WTC11 (cell line): ENCODE measurements around the gene KDM4C.

Source experiments
- CTCF ChIP-seq: fragments of 200-600 bp; IDR thresholded peaks from 2 replicates; pipeline ENCODE4 v1.8.0; 2022; ENCODE audit warnings: antibody characterized with exemption
- E2F5 ChIP-seq: sonication (generic); formaldehyde crosslinking; IDR thresholded peaks from 2 replicates; pipeline ENCODE4 v1.8.1; 2022; ENCODE audit warnings: mild to moderate bottlenecking, moderate library complexity, missing genetic modification reagents
- ETV6 ChIP-seq: sonication (generic); formaldehyde crosslinking; IDR thresholded peaks from 2 replicates; pipeline ENCODE4 v1.8.1; 2022; ENCODE audit warnings: mild to moderate bottlenecking, missing genetic modification reagents
- FOXJ3 ChIP-seq: sonication (generic); formaldehyde crosslinking; IDR thresholded peaks from 2 replicates; pipeline ENCODE4 v1.9.0; 2021; ENCODE audit warnings: missing genetic modification reagents, mild to moderate bottlenecking, borderline replicate concordance
- IRF2 ChIP-seq: sonication (generic); formaldehyde crosslinking; IDR thresholded peaks from 2 replicates; pipeline ENCODE4 v1.8.0; 2022; ENCODE audit warnings: low read depth, missing genetic modification reagents, borderline replicate concordance
- MXD4 ChIP-seq: fragments of 250-450 bp; sonication (Bioruptor Pico); IDR thresholded peaks from 2 replicates; pipeline ENCODE4 v1.8.0; 2021; ENCODE audit warnings: mild to moderate bottlenecking, moderate library complexity, borderline replicate concordance
- NFYB ChIP-seq: sonication (generic); formaldehyde crosslinking; conservative IDR thresholded peaks from 2 replicates; pipeline ENCODE4 v1.8.0; 2022; ENCODE audit warnings: low read depth, missing genetic modification reagents
- RELA ChIP-seq: sonication (generic); formaldehyde crosslinking; IDR thresholded peaks from 2 replicates; pipeline ENCODE4 v1.8.1; 2022; ENCODE audit warnings: missing genetic modification reagents, mild to moderate bottlenecking, borderline replicate concordance
- SMAD3 ChIP-seq: sonication (generic); formaldehyde crosslinking; IDR thresholded peaks from 2 replicates; pipeline ENCODE4 v1.8.0; 2022; ENCODE audit warnings: missing genetic modification reagents, mild to moderate bottlenecking, borderline replicate concordance
- SP1 ChIP-seq: sonication (generic); formaldehyde crosslinking; conservative IDR thresholded peaks from 2 replicates; pipeline ENCODE4 v1.8.1; 2022; ENCODE audit warnings: missing genetic modification reagents
- STAT6 ChIP-seq: sonication (generic); formaldehyde crosslinking; conservative IDR thresholded peaks from 2 replicates; pipeline ENCODE4 v1.8.1; 2023; ENCODE audit warnings: mild to moderate bottlenecking, low read depth, missing genetic modification reagents, moderate library complexity
- TP53 ChIP-seq: sonication (generic); formaldehyde crosslinking; IDR thresholded peaks from 2 replicates; pipeline ENCODE4 v1.8.1; 2023; ENCODE audit warnings: mild to moderate bottlenecking, missing genetic modification reagents
- ZNF121 ChIP-seq: sonication (generic); formaldehyde crosslinking; IDR thresholded peaks from 2 replicates; pipeline ENCODE4 v1.8.0; 2023; ENCODE audit warnings: missing genetic modification reagents
- ZNF512 ChIP-seq: sonication (generic); formaldehyde crosslinking; IDR thresholded peaks from 2 replicates; pipeline ENCODE4 v1.8.1; 2022; ENCODE audit warnings: missing genetic modification reagents, borderline replicate concordance

- no peak for TF ChIP-seq CTCF
- TF ChIP-seq TP53 (CRISPR knock-in tag): no peak
- TF ChIP-seq MXD4 (CRISPR knock-in tag): no peak
- TF ChIP-seq IRF2: no peak
- TF ChIP-seq SMAD3 (CRISPR knock-in tag): no peak
- no peak for TF ChIP-seq FOXJ3 (CRISPR knock-in tag)
- no peak for TF ChIP-seq E2F5
- TF ChIP-seq NFYB (CRISPR knock-in tag): no peak
- TF ChIP-seq ZNF512 (CRISPR knock-in tag): no peak
- TF ChIP-seq ETV6 (CRISPR knock-in tag): no peak
- TF ChIP-seq SP1 (CRISPR knock-in tag): no peak
- no peak for TF ChIP-seq RELA
- no peak for TF ChIP-seq STAT6 (CRISPR knock-in tag)
- no peak for TF ChIP-seq ZNF121 (CRISPR knock-in tag)
Measured at GRCh38 chr9:7137040-7137439, 379.3 kb downstream of the KDM4C start.
